Measurements from ENCODE around the gene CCDC87. TPM values are rescaled to one million over a fixed set of nuclear protein-coding genes. Genes with fewer than 3 reads are reported as not detected.

Gene CCDC87
- total RNA-seq, 2 experiments from 2014 or later = not detected

DNA sequence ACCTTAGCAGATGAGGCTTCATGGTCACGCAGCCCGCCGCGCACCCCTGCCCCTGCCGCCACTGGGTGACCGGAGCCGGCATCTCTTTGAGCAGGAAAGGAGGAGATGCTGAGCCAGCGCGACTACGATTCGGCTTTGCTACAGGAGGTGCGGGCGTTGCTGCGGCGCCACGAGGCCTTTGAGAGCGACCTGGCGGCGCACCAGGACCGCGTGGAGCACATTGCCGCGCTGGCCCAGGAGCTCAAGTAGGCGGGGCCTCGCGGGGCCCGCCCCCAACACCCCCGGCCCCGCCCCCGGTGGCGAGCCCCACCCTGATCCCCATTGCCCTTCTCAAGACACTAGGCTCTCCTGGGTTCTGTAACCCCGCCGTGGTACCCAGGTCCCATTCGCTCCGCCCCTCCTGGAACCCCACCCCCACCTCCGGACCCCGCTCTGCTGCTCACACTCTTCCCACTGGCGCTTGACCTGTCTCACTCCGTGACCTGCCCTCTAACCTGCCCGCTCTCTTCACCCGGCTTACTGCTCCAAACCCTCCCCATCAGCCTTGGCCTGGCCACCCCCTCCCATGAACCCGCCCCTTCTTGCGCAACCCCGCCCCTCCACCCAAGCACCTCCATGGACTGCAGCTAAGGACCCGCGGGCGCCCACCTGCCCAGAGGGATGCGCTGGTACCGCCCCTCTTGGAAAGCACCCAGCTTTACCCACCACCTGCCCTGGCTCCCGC is 33.6 kb downstream of the CCDC87 start:
- H3K4me1 Mint-ChIP-seq = no peaks in the 10 kb centered on the region
- peak; percentile 31 for DNase-seq
- H3K27ac Mint-ChIP-seq = no peak overlapping the region
- H3K27me3 Mint-ChIP-seq = peaks cover 9% of the 10 kb centered on the region
- H3K9me3 Mint-ChIP-seq = no peaks in the 10 kb centered on the region
- H3K4me3 Mint-ChIP-seq = no peak overlapping the region
- POLR2A ChIA-PET = no interaction called here
- CTCF ChIA-PET = no interaction called here
- no peaks in the 10 kb centered on the region for H3K36me3 Mint-ChIP-seq (ENCODE audit: low read depth)

DNA sequence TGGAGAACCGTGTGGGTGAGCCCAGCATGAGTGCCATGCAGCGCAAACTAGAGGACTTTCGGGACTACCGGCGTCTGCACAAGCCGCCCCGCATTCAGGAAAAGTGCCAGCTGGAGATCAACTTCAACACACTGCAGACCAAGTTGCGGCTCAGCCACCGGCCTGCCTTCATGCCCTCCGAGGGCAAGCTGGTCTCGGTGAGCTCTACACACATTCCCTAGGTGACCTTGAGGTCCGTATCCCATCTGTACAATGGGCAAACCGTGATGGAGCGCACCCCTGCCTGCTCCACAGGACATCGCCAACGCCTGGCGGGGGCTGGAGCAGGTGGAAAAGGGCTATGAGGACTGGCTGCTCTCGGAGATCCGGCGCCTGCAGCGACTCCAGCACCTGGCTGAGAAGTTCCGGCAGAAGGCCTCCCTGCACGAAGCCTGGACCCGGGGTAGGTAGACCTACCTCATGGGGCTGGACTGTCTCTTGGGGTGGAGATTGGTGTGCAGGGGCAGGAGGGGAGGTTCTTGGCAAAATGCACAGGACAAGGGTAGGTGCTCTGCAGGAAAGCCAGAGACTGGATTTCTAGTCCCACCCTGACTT is 35.0 kb downstream of the CCDC87 start:
- no peak for DNase-seq
- ChIA-PET CTCF (interaction anchor here (1.3 kb wide), 1 partner anchor 19 kb away, joined by 3 read pairs; no protein-coding TSS in a partner anchor), POLR2A (interaction anchor here (3.8 kb wide), 1 partner anchor 12 kb away, joined by 16 read pairs; the partner anchor contains the start of genes ACTN3 and ZDHHC24)
- H3K27me3 Mint-ChIP-seq = peaks cover 9% of the 10 kb centered on the region
- no peaks in the 10 kb centered on the region for H3K4me1 Mint-ChIP-seq
- H3K27ac Mint-ChIP-seq = no peak overlapping the region
- H3K9me3 Mint-ChIP-seq = no peaks in the 10 kb centered on the region
- H3K4me3 Mint-ChIP-seq = no peak overlapping the region
- H3K36me3 Mint-ChIP-seq (ENCODE audit: low read depth) = no peaks in the 10 kb centered on the region

- Mint-ChIP-seq H3K4me3 (no peak overlapping the region), H3K36me3 (ENCODE audit: low read depth) (no peaks in the 10 kb centered on the region), H3K27me3 (peaks cover 9% of the 10 kb centered on the region), H3K27ac (no peak overlapping the region), H3K4me1 (no peaks in the 10 kb centered on the region), H3K9me3 (no peaks in the 10 kb centered on the region)
- POLR2A ChIA-PET = interaction anchor here (3.8 kb wide), 1 partner anchor 10 kb away, joined by 16 read pairs; the partner anchor contains the start of genes ACTN3 and ZDHHC24
- DNase-seq = no peak
- CTCF ChIA-PET = no interaction called here
Measured at GRCh38 chr11:66556086-66556485, 36.8 kb downstream of the CCDC87 start.

DNA sequence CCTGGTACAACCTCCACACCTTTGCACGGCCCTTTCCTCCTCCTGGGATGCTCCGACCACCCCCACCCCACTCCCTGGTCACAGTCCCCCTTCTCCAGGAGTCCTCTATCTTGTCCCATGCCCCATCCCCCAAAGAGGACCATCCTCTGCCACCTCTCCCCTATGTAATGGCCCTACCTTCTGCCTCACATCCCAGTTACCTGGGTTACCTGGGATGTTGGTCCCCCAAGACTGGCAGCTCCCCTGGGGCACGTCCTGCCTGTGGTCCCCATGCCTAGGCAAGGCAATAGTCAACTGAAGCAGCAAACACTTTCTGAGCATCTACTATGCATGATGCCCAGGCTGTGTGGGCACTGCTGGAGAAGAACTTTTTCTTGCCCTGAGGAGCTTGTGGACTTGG is 37.4 kb downstream of the CCDC87 start:
- no peak for DNase-seq
- CTCF ChIA-PET = no interaction called here
- Mint-ChIP-seq H3K36me3 (ENCODE audit: low read depth) (no peaks in the 10 kb centered on the region), H3K27me3 (peaks cover 11% of the 10 kb centered on the region), H3K9me3 (no peaks in the 10 kb centered on the region), H3K4me3 (no peak overlapping the region), H3K27ac (no peak overlapping the region), H3K4me1 (no peaks in the 10 kb centered on the region)
- POLR2A ChIA-PET = interaction anchor here (1.0 to 3.8 kb wide), 2 partner anchors 9 to 14 kb away, joined by 3 to 16 read pairs; partner anchors contain the start of genes ACTN3 and ZDHHC24

GRCh38 chr11:66554602-66555001 is 38.3 kb downstream of the CCDC87 start:
- POLR2A ChIA-PET = interaction anchor here (1.0 to 3.8 kb wide), 3 partner anchors 9 to 74 kb away, joined by 3 to 16 read pairs (median 3); partner anchors contain the start of genes ACTN3, DPP3 and ZDHHC24
- no peak overlapping the region for H3K4me3 Mint-ChIP-seq
- CTCF ChIA-PET = no interaction called here

DNA sequence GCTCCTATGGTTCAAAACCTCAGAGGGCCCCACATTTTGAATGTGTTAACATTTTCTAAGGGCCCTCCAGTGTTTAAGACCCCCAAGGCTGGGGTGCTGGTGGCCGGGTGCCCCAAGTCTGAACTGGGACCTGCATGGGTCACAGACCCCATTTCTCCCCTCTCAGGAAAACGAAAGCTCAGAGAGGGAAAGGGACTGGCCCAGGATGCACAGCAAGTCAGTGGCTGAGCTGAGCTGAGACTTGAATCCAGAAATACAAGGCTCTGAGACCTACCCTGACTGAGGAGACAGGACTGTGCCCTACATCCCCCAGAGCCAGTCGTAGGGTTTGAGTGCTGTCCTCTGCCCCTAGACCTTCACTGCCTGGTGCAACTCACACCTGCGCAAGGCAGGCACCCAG is 42.0 kb downstream of the CCDC87 start:
- peaks cover 18% of the 10 kb centered on the region for H3K27me3 Mint-ChIP-seq
- no peak overlapping the region for H3K27ac Mint-ChIP-seq
- ChIA-PET CTCF (no interaction called here), POLR2A (no interaction called here)
- H3K4me3 Mint-ChIP-seq = no peak overlapping the region
- H3K4me1 Mint-ChIP-seq = peaks cover 7% of the 10 kb centered on the region
- H3K9me3 Mint-ChIP-seq = no peaks in the 10 kb centered on the region
- H3K36me3 Mint-ChIP-seq (ENCODE audit: low read depth) = no peaks in the 10 kb centered on the region
- no peak for DNase-seq

More at GRCh38 chr11:66554602-66555001, 38.3 kb downstream of the CCDC87 start:
- no peak for DNase-seq
- H3K36me3 Mint-ChIP-seq (ENCODE audit: low read depth) = no peaks in the 10 kb centered on the region
- H3K4me1 Mint-ChIP-seq = no peaks in the 10 kb centered on the region
- H3K27ac Mint-ChIP-seq = no peak overlapping the region
- H3K9me3 Mint-ChIP-seq = no peaks in the 10 kb centered on the region
- peaks cover 14% of the 10 kb centered on the region for H3K27me3 Mint-ChIP-seq

DNA sequence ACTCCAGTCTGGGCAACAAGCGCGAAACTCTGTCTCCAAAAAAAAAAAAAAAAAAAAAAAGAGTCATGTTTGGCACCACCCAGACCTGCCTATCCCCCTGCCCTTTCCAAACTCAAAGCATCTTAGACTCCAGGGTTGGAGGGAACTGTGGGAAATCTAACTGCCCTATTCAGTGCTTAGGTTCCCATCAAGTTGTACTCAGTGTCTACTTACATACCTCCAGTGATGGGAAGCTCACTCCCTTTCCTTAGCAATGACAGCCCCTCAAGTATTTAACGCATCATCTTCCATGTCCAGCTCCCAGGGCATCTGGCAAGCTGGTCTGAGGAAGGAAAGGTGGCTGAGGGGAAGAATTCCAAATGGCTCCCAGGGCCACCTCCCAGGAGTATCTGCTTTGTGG is 43.2 kb downstream of the CCDC87 start:
- ChIA-PET CTCF (no interaction called here), POLR2A (interaction anchor here (1.3 kb wide), 1 partner anchor 18 kb away, joined by 3 read pairs; no protein-coding TSS in a partner anchor)
- peaks cover 11% of the 10 kb centered on the region for H3K4me1 Mint-ChIP-seq
- no peak overlapping the region for H3K27ac Mint-ChIP-seq
- H3K27me3 Mint-ChIP-seq = peaks cover 15% of the 10 kb centered on the region
- H3K36me3 Mint-ChIP-seq (ENCODE audit: low read depth) = no peaks in the 10 kb centered on the region
- H3K4me3 Mint-ChIP-seq = no peak overlapping the region
- DNase-seq = no peak
- no peaks in the 10 kb centered on the region for H3K9me3 Mint-ChIP-seq

DNA sequence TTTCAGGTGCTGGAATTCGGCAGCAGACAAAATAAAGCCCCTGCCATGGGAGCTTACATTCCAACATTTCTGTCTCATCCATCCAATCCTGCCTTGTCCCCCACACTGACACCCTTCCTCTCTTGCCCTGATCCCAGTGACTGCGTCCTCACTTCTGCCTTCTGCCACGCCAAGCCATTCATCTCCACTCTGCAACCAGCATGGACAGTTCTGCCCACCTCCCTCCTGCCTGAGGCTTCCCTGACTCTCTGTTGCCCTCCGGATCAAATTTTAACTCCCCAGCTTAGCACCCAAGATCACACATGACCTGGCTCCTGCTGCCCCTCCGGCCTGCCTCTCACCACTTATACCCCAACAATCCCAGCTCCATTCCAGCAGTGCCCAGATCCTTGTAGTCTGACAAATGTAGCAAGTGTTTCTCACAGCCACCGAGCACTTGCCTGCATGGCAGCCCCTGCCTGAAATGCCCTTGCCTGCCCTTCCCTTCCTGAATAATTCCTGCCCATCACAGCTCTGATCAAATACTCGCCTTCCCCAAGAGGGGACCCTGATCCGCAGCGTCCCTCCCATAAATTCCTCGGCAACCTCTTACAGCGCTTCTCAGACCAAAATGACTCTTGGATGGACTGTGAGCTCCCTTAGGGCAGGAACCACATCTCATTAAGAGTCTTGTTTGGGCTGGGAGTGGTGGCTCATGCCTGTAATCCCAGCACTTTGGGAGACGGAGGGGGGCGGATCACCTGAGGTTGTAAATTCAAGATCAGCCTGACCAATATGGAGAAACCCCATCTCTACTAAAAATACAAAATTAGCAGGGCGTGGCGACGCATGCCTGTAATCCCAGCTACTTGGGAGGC is 43.9 kb downstream of the CCDC87 start:
- Mint-ChIP-seq H3K36me3 (ENCODE audit: low read depth) (no peaks in the 10 kb centered on the region), H3K27me3 (peaks cover 15% of the 10 kb centered on the region), H3K4me3 (no peak overlapping the region), H3K4me1 (peaks cover 16% of the 10 kb centered on the region), H3K27ac (no peak overlapping the region), H3K9me3 (no peaks in the 10 kb centered on the region)
- ChIA-PET CTCF (no interaction called here), POLR2A (interaction anchor here (1.3 kb wide), 1 partner anchor 17 kb away, joined by 3 read pairs; no protein-coding TSS in a partner anchor)
- DNase-seq = no peak

DNA sequence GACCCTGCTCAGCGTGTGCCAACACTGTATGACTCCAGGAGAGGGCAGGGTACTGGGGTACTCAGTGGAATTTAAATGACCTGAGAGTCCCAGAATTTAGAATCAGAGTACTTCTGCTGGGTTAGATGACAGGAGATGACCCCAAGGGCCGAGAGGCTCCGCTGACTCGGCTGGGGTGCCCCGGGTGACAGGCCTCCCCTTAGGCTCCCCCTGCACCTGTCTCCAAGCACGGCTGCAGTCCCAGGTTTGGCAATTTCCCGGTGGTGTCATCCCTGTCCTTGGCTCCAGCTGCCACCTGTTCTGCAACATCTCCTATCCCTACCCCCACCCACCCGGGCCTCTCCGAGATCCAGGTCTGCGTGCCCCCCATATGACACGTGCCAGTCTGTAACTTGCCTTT is 44.8 kb downstream of the CCDC87 start:
- POLR2A ChIA-PET = no interaction called here
- Mint-ChIP-seq H3K36me3 (ENCODE audit: low read depth) (peaks cover 4% of the 10 kb centered on the region), H3K27ac (no peak overlapping the region), H3K4me3 (peak overlapping the region; percentile 15), H3K27me3 (peaks cover 15% of the 10 kb centered on the region), H3K9me3 (no peaks in the 10 kb centered on the region), H3K4me1 (peaks cover 25% of the 10 kb centered on the region)
- CTCF ChIA-PET = no interaction called here
- no peak for DNase-seq

DNA sequence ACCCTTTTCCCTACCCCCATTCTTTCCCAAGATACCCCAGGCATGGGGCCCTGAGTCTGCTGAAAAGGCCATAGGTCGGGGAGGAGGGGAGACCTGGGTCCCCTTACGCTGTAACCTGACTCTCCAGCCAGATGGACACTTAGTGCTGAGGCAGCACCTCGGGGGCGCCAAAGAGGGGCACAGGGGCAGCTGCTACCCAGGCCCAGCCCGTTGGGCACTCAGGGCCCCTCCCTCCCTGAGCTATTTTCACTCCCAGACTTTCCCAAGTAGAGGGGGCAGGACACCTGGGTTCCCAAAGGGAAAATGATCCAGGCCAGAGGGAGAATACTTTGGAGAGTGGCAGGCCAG is 45.2 kb downstream of the CCDC87 start:
- Mint-ChIP-seq H3K4me1 (peaks cover 27% of the 10 kb centered on the region), H3K4me3 (peak overlapping the region; percentile 15), H3K9me3 (no peaks in the 10 kb centered on the region), H3K27ac (no peak overlapping the region), H3K27me3 (peaks cover 15% of the 10 kb centered on the region), H3K36me3 (ENCODE audit: low read depth) (peaks cover 7% of the 10 kb centered on the region)
- no peak for DNase-seq
- POLR2A ChIA-PET = interaction anchor here (2.6 kb wide), 1 partner anchor 91 kb away, joined by 23 read pairs; the partner anchor contains the start of gene RBM4
- CTCF ChIA-PET = no interaction called here

- Mint-ChIP-seq H3K27ac (peak overlapping the region; percentile 71), H3K9me3 (no peaks in the 10 kb centered on the region), H3K36me3 (ENCODE audit: low read depth) (peaks cover 12% of the 10 kb centered on the region), H3K4me1 (peaks cover 32% of the 10 kb centered on the region), H3K4me3 (peak overlapping the region; percentile 79), H3K27me3 (peaks cover 15% of the 10 kb centered on the region)
- no peak for DNase-seq
- ChIA-PET CTCF (interaction anchor here (1.5 to 1.7 kb wide), 3 partner anchors 25 to 131 kb away, joined by 3 to 17 read pairs (median 4); partner anchors contain the start of genes CCDC87, CCS and RBM4B), POLR2A (interaction anchor here (1.1 to 2.8 kb wide), 10 partner anchors 9 to 693 kb away, joined by 3 to 23 read pairs (median 12); partner anchors contain the start of genes DPP3, RBM14, RBM4 and RBM4B)
Measured at GRCh38 chr11:66546966-66547661, 45.7 kb downstream of the CCDC87 start.

DNA sequence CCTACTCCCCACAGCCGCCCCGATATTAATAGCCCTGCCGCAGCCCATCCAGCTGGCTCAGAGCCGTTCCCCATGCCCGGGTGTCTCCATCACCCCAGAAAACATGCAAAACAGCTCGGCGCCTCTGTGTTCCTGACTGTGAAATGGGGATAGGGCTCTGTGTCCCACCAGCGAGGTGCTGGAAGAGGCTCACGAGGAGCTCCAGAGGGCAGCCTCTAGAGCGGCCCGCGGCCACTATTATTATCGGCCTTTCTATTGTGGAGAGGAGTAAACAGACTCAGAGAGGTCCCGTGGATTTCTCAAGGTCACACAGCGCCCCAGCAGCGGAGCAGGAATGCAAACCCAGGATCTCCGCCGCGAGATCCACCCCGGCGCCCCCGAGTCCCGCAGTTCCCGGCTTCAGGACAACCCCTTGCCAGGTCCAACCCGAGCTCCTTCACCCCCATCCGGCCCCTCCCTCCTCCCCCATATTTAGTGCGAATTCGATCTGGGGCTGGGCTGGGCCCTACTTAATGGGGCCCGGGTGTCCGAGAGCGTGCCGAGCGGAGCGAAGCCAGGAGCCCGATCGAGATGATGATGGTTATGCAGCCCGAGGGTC is 46.4 kb downstream of the CCDC87 start, which contains the start of gene ACTN3:
TSS of gene ACTN3 (plus strand) at position 536 of the 598 bp plus-strand sequence. CDS start at position 571, 35 bp downstream.
- POLR2A ChIA-PET = interaction anchor here (0.8 to 2.8 kb wide), 23 partner anchors 9 to 693 kb away, joined by 3 to 23 read pairs (median 5); partner anchors contain the start of genes BBS1, DPP3, MRPL11 and RBM14
- H3K9me3 Mint-ChIP-seq = no peaks in the 10 kb centered on the region
- H3K4me1 Mint-ChIP-seq = peaks cover 38% of the 10 kb centered on the region
- CTCF ChIA-PET = interaction anchor here (1.2 to 1.7 kb wide), 6 partner anchors 26 to 137 kb away, joined by 3 to 17 read pairs (median 4); partner anchors contain the start of genes CCDC87, CCS, DPP3 and RBM4B
- peak within 1 kb of the TSS; percentile 79 for H3K4me3 Mint-ChIP-seq
- peaks cover 18% of the 10 kb centered on the region for H3K36me3 Mint-ChIP-seq (ENCODE audit: low read depth)
- peak; percentile 34 for DNase-seq
- H3K27ac Mint-ChIP-seq = peak within 1 kb of the TSS; percentile 71
- H3K27me3 Mint-ChIP-seq = peaks cover 15% of the 10 kb centered on the region

Data from activated CD4-positive, alpha-beta memory T cell treated with anti-CD3 and anti-CD28 coated beads, Interleukin-2, amount 10 ng/mL, durations not matched to agents 7 days and 5 days (primary cell).